ENCODE results near the gene UPK3BL2. TPM values are rescaled to one million over a fixed set of nuclear protein-coding genes. Genes with fewer than 3 reads are reported as not detected.
"Not testable (repeated sequence)": the region's sequence is repeated elsewhere in the genome, so short reads cannot be mapped to it uniquely, and the experiment has no call there.

The UPK3BL2 gene
- total and polyA plus RNA-seq, 4 donors: 6.0 to 40.3 (median 9.5) TPM

DNA sequence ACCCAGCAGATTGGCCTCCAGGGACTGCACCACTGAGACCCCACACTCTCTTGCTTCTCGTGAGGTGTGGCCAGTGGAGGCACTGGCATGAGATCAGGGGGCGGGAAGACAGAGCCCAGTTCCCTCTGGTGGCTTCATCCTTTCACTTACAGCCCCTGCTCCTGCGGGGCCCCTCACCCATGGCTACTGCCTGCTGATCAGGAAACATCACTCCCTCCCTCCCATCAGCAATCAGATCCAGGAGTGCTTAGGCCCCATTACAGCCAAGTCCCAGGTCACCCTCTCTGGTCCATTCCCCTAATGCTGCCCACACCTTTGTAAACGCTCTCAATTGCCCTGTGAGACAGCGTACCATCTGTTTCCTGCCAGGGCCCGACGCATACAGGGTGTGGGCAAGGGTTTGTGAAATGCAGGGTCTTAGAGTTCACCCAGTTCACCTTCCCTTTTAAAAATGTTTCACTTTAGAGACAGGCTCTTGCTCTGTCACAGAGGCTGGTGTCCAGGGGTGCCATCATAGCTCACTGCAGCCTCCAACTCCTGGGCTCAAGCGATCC, 8.4 kb downstream of the UPK3BL2 start:
- H3K27me3 ChIP-seq (ENCODE audit: control insufficient read depth, insufficient read depth, low read length); DNase-seq (ENCODE audit: low read depth in 4 of 6, low spot score in 6 of 6); H3K9me3 ChIP-seq (ENCODE audit: control insufficient read depth, insufficient read depth, low read length); H3K27ac ChIP-seq (ENCODE audit: low read depth, low read length); H3K4me1 ChIP-seq (ENCODE audit: control insufficient read depth, insufficient read depth, low read length); H3K36me3 ChIP-seq (ENCODE audit: control insufficient read depth, insufficient read depth, low read length); H3K4me3 ChIP-seq (ENCODE audit: low read depth, low read length): not testable (repeated sequence)
- WGBS (ENCODE audit: insufficient coverage): no CpG with 5 or more reads among the region's 8 CpGs

DNA sequence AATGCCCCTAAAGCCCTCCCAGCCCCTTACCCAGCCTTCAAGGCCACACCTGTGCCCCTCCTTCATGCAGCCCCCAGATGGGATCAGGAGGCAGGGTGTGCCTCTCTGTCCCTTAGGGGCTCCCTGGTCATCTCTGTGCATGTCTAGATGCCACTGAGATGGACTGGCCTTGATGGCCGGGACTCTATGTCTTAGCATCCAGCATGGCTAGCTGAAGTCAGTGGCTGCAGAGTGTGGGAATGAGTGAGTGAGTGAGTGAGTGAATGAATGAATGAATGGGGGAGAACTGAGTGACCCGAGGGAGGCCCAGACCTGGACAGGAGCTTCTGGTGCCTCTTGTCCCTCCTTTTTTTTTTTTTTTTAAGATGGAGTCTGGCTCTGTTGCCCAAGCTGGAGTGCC, 11.4 kb downstream of the UPK3BL2 start:
- H3K9me3 ChIP-seq (ENCODE audit: control insufficient read depth, insufficient read depth, low read length); H3K36me3 ChIP-seq (ENCODE audit: control insufficient read depth, insufficient read depth, low read length); H3K4me1 ChIP-seq (ENCODE audit: control insufficient read depth, insufficient read depth, low read length); DNase-seq (ENCODE audit: low read depth in 4 of 6, low spot score in 6 of 6); H3K4me3 ChIP-seq (ENCODE audit: low read depth, low read length); H3K27ac ChIP-seq (ENCODE audit: low read depth, low read length); H3K27me3 ChIP-seq (ENCODE audit: control insufficient read depth, insufficient read depth, low read length): not testable (repeated sequence)
- 60% methylated on average over 1 of the region's 2 CpGs for WGBS (ENCODE audit: insufficient coverage)

DNA sequence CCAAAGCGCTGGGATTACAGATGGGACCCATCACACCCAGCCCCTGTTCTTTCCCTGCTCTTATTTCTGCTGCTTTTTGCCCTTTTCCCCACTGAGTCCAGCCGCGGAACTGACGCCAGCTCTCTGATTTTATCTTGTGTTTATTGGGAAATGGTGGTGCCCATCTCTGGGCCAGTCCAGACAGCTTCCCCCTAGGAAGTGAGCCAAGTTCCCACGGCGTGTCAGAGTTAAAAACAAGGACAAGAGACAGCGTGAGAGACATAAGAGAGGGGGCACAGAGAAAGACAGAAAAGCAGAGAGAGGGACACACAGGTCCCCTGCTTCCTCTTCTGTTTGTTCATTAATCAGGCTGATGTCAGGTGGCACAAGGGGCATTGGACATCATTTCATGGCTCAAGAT, 11.9 kb downstream of the UPK3BL2 start:
- not testable (repeated sequence) for H3K36me3 ChIP-seq (ENCODE audit: control insufficient read depth, insufficient read depth, low read length); DNase-seq (ENCODE audit: low read depth in 4 of 6, low spot score in 6 of 6); H3K9me3 ChIP-seq (ENCODE audit: control insufficient read depth, insufficient read depth, low read length)

DNA sequence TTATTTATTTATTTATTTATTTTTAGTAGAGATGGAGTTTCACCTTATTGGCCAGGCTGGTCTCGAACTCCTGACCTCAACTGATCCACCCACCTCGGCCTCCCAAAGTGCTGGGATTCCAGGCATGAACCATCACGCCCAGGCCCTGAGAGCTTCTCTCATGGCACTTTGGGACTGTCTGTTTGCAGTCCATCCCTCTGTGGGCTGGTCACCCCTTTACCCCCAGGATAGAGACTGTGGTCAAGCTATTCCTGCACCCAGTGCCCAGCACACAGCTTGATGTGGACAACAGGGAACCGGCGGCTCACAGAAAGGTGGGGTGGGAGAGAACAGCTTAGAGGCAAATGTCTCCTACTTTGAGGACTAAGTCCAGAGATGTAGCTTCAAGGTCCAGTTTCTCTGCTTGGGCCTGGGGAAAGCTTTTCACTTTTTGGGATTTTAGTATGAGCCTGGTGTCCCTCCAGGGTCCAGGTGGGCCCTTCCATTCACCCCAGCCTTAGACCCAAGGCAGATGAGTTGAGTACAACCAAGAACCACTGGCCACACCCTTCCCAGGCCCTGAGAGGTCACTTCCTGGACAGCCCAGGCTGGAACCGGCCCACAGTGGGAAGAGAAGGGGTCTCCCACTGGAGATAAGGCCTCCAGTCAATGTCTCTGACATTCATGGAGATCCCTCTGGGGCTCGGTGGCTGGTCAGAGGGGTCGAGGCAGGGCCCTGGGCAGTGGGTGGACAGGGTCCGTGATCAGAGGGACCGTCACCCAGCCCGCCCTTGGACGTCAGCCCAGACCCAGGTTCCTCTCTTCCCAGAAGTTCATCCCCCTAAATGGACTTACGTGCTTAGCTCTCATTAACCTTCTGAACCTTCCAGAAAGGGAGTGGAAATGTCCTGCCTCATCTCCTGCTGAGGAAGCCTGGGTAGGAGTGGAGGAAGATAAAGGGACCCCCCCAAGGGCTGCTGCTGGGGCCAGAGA, 15.4 kb downstream of the UPK3BL2 start:
- H3K4me1 ChIP-seq (ENCODE audit: control insufficient read depth, insufficient read depth, low read length); H3K9me3 ChIP-seq (ENCODE audit: control insufficient read depth, insufficient read depth, low read length); DNase-seq (ENCODE audit: low read depth in 4 of 6, low spot score in 6 of 6); H3K36me3 ChIP-seq (ENCODE audit: control insufficient read depth, insufficient read depth, low read length); H3K4me3 ChIP-seq (ENCODE audit: low read depth, low read length); H3K27ac ChIP-seq (ENCODE audit: low read depth, low read length); H3K27me3 ChIP-seq (ENCODE audit: control insufficient read depth, insufficient read depth, low read length): not testable (repeated sequence)
- no CpG with 5 or more reads among the region's 13 CpGs for WGBS (ENCODE audit: insufficient coverage)

More for the DNA sequence above, 11.9 kb downstream of the UPK3BL2 start:
- not testable (repeated sequence) for H3K27me3 ChIP-seq (ENCODE audit: control insufficient read depth, insufficient read depth, low read length); H3K4me3 ChIP-seq (ENCODE audit: low read depth, low read length); H3K27ac ChIP-seq (ENCODE audit: low read depth, low read length); H3K4me1 ChIP-seq (ENCODE audit: control insufficient read depth, insufficient read depth, low read length)
- no CpG with 5 or more reads among the region's 7 CpGs for WGBS (ENCODE audit: insufficient coverage)

DNA sequence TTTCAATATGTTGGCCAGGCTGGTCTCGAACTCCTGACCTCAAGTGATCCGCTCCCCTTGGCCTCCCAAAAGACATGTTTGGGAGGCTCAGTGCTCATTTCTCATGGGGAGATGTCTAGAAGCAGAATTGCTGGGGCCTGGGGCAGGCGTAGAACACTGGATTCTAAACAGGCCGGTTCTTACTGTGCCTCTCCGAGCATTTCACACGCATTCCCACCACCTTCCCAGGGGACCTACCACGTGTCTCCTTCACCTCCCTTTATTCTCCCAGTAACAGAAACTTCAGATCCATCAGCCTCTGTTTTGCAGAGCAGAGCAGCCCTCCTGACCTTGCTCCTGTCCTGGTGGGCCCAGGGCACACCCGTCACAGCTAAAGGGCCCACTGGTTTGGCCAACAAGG, 16.3 kb downstream of the UPK3BL2 start:
- not testable (repeated sequence) for H3K27me3 ChIP-seq (ENCODE audit: control insufficient read depth, insufficient read depth, low read length); H3K4me3 ChIP-seq (ENCODE audit: low read depth, low read length); H3K9me3 ChIP-seq (ENCODE audit: control insufficient read depth, insufficient read depth, low read length); H3K4me1 ChIP-seq (ENCODE audit: control insufficient read depth, insufficient read depth, low read length); H3K36me3 ChIP-seq (ENCODE audit: control insufficient read depth, insufficient read depth, low read length); H3K27ac ChIP-seq (ENCODE audit: low read depth, low read length); DNase-seq (ENCODE audit: low read depth in 4 of 6, low spot score in 6 of 6)
- WGBS (ENCODE audit: insufficient coverage): no CpG with 5 or more reads among the region's 8 CpGs

DNA sequence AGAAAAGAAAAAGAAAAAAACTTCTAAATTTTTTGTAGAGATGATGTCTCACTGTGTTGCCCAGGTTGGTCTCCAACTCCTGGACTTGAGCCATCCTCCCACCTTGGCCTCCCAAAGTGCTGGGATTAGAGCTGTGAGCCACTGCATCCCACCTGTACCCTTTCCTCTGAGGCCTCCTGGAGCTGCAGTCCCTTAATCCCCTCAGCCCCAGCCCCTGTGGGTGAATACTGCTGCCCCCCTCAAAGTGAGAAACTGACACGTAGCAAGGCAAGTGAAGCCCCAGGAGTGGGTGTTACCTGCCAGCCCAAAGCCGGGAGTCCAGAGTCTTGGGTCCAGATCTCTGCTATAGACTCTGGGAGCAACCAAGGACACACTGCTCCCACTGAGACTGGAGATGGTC, 18.7 kb downstream of the UPK3BL2 start:
- no CpG with 5 or more reads among the region's 2 CpGs for WGBS (ENCODE audit: insufficient coverage)
- not testable (repeated sequence) for H3K4me1 ChIP-seq (ENCODE audit: control insufficient read depth, insufficient read depth, low read length); H3K9me3 ChIP-seq (ENCODE audit: control insufficient read depth, insufficient read depth, low read length); H3K4me3 ChIP-seq (ENCODE audit: low read depth, low read length); DNase-seq (ENCODE audit: low read depth in 4 of 6, low spot score in 6 of 6); H3K27ac ChIP-seq (ENCODE audit: low read depth, low read length); H3K36me3 ChIP-seq (ENCODE audit: control insufficient read depth, insufficient read depth, low read length); H3K27me3 ChIP-seq (ENCODE audit: control insufficient read depth, insufficient read depth, low read length)

DNA sequence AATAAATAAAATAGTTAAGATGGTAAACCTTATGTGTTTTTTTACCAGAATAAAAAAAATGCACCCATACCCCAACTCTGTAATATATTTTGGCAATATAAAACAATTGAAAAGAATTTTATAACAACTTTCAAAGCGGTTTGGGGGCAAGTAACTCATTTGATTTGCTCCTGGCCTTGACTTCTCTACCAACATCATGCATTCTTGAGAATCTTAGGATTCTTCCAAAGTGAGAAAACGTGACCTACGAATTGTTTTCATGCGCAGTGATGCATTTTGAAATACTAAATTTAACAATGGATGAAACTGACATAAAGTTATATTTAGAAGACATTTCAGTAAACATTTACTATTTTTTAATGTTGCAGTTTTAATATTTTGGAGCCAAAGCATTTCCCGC, 22.7 kb downstream of the UPK3BL2 start:
- not testable (repeated sequence) for H3K27ac ChIP-seq (ENCODE audit: low read depth, low read length); H3K36me3 ChIP-seq (ENCODE audit: control insufficient read depth, insufficient read depth, low read length); H3K4me1 ChIP-seq (ENCODE audit: control insufficient read depth, insufficient read depth, low read length); H3K4me3 ChIP-seq (ENCODE audit: low read depth, low read length); H3K9me3 ChIP-seq (ENCODE audit: control insufficient read depth, insufficient read depth, low read length); H3K27me3 ChIP-seq (ENCODE audit: control insufficient read depth, insufficient read depth, low read length); DNase-seq (ENCODE audit: low read depth in 4 of 6, low spot score in 6 of 6)
- no CpG with 5 or more reads among the region's 5 CpGs for WGBS (ENCODE audit: insufficient coverage)

DNA sequence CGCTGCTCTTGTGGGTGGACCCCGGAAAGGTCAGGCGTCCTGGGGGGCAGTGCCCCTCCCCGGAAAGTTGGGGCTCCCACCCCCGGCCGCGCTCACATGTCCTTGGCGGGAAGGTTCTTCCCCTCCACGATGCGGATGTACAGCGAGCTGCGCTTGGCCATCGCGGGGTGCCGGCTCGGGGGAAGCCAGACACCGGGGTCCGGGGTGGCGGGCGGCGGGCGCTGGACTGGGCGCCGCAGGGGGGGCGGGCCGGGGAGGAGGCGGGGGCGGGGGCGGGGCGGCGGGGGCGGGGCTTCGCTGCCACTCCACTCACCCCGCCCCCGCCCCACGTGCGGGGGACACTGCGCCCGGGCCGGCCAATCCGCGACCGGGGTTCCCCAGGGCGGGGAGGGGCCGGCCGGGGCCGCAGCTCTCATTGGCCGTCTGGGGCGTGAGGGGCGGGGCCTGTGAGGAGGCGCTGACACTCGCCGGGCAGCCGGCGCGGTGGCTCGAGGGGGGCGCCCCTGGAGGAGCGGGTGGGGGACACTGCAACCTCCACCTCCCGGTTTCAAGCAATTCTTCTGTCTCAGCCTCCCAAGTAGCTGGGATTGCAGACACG, 25.8 kb downstream of the UPK3BL2 start, which contains the start of gene RASA4B:
Gene RASA4B, minus strand, starts transcription at position 228 of the 598 bp plus-strand sequence. Its CDS starts 67 bp downstream, at position 161.
- H3K36me3 ChIP-seq (ENCODE audit: control insufficient read depth, insufficient read depth, low read length); H3K4me1 ChIP-seq (ENCODE audit: control insufficient read depth, insufficient read depth, low read length); H3K9me3 ChIP-seq (ENCODE audit: control insufficient read depth, insufficient read depth, low read length); H3K27ac ChIP-seq (ENCODE audit: low read depth, low read length); H3K27me3 ChIP-seq (ENCODE audit: control insufficient read depth, insufficient read depth, low read length): not testable (repeated sequence)
- no CpG with 5 or more reads among the region's 61 CpGs for WGBS (ENCODE audit: insufficient coverage)
- H3K4me3 ChIP-seq (ENCODE audit: low read depth, low read length): peak within 1 kb of the TSS; percentile 26
- DNase-seq (ENCODE audit: low read depth in 4 of 6, low spot score in 6 of 6): peak in 3 of 6 donors; percentile 7 to 47 (median 12)

DNA sequence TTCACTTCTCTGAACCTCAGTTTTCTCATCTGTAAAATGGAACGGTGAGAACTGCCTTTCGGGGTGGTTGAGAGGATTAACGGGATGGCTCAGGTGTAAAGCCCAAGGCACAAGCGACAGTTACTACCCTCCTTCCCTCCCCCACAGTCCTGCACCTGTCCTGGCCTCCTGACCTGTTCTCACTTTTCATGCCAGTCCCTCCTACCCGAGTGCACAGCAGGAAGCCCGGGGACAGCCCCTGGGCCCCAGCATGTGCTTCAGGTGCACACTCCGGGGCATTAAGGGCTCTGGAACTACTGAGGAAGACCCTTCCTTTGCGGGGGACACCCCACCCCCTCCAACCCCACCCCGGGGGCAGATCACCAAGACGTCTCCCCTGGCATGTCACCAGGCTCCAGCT, 26.5 kb downstream of the UPK3BL2 start:
- H3K9me3 ChIP-seq (ENCODE audit: control insufficient read depth, insufficient read depth, low read length); H3K27ac ChIP-seq (ENCODE audit: low read depth, low read length); H3K4me3 ChIP-seq (ENCODE audit: low read depth, low read length); H3K27me3 ChIP-seq (ENCODE audit: control insufficient read depth, insufficient read depth, low read length); H3K4me1 ChIP-seq (ENCODE audit: control insufficient read depth, insufficient read depth, low read length); H3K36me3 ChIP-seq (ENCODE audit: control insufficient read depth, insufficient read depth, low read length); DNase-seq (ENCODE audit: low read depth in 4 of 6, low spot score in 6 of 6): not testable (repeated sequence)
- WGBS (ENCODE audit: insufficient coverage): no CpG with 5 or more reads among the region's 10 CpGs

Measured in spinal cord (tissue), 10 donors.